NOMO-1 treated with DMSO at 0.1 percent for 48 hours (cell line): ENCODE data around the gene GUCA1C.
A peak's percentile ranks its signal among the peaks of the same experiment; 100 is the strongest.

Experiments used
- DNase-seq: peaks from one replicate; lab custom pipeline; 2025; ENCODE audit not compliant: unreplicated experiment; lab: John Stamatoyannopoulos, UW

Gene GUCA1C, protein sequence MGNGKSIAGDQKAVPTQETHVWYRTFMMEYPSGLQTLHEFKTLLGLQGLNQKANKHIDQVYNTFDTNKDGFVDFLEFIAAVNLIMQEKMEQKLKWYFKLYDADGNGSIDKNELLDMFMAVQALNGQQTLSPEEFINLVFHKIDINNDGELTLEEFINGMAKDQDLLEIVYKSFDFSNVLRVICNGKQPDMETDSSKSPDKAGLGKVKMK

DNA sequence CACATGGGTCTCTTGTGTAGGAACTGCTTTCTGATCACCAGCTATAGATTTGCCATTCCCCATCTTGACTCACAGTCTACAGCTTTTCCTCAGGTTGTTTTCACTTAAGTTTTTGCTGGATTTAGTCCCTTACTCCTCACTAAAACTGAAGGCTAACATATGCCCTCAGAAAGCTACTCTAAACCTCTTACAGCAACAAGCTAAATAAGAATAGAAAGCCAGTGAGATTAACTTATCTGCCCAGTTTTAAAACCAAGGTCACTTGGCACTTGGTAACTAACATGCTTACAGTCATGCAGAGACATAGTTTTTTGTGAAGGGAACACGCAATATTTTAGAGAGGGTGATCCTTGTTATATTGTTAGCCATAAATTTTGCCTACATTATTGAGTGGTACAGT is at the start of gene GUCA1C:
TSS of gene GUCA1C (minus strand) at position 180 of the 400 bp plus-strand sequence. CDS start at position 63, 117 bp downstream.
- DNase-seq, result no peak

DNA sequence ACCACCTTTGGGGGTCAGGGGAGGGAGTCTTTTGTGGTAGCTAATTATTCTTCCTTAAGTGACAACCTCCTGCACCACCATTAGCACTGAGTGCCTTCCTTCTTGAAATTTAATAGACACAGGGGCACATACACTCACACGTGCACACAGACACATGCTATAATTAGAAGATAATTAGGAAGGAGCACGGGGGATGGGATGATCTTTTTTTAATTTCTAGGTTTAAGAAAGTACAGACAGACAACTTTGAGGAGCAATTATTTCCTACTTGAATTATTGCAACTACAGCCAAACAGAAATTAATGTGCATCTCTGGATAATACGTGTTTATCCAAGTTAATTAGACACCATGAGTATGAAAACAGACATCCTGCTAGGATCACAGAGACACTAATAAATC is 44.8 kb upstream of the GUCA1C start:
- no peak for DNase-seq

DNA sequence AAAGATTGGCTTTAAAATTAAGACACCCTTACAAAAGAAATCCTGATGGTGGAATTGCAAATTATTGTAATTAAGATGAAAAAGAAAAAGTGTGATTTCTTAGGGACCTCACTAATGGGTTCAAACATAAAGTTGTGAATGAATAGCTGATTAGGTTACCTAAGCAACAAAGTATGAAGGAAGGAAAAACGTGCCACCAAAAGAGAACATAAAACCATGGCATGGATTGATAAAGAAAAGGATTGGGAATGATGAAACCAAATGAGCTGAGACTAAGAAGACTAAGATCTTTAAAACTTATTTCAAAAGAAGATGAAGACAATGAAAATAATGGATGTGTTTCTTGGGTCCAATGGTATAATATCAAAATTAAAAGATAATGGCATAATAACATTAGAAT is 32.2 kb upstream of the GUCA1C start:
- no peak for DNase-seq

DNA sequence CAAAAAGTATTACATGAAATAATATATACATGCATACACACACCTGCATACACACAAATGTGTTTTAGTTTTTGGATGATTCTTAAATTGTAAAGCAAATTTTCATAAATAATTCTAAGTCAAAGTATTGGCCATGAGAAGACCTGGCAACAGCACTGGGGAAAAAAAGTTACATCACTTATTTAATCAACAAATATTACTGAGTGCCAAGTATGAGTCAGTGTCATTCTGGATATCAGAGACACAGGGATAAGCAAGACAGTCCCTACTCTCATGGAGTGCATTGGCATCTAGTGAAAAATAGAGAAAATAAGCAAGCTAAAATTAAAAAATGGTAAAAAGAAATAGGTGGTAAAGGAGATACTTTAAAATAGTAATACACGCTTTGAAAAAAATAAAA is 29.4 kb upstream of the GUCA1C start:
- no peak for DNase-seq

DNA sequence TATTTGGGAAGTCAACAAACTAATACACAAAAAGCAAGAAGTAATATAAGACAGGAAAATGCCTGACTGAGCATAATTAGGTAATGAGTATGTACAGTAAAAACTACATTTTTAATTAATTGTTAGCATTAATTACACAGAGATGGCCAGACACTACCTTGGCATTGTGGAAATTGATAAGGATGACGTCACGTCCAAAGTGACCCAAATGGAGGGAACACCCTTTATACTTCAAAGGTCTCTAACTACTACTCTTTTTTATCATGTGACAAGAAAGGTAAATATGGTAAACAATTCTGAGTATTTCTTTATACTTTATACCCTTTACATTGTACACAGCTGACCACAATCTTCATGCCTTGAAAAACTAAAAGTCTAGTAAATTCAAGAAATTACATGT is 22.4 kb upstream of the GUCA1C start:
- no peak for DNase-seq

DNA sequence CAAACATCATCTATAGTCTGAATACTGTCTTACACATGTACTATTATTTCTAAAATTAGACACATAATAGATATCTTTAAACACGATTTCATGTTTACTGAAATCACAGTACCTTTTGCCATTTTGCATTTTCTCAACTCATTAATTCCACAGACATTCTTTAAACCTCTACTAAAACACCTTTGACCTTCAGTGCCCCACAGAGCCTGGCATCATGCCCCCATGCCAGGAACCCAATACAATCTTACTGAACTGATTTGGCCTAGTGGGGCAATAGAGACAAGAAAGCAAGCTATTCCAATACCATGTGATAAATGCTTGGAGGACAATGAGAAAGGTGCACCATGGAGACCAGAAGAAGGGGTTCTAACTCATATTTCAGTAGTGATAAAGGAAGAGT is 19.3 kb upstream of the GUCA1C start:
- no peak for DNase-seq

DNA sequence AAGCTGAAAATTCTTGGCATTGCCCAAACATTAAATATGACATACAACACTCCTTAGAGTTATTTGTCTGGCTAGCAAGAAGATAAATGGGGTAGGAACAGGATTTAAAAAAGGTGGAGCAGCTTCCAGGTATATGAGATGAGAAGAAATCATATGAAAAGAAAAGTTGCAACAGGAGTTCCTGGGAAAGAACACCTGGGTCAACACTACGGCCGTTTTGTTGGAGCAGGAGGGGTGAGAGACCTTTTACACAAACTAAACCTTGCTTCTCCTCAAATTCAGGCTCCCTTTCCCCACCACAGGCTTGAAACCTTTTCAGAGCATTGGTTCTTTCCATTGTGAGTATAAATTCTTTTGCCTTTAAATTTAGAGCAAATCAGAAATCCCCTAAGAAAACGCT is 18.8 kb upstream of the GUCA1C start:
- DNase-seq, result no peak

DNA sequence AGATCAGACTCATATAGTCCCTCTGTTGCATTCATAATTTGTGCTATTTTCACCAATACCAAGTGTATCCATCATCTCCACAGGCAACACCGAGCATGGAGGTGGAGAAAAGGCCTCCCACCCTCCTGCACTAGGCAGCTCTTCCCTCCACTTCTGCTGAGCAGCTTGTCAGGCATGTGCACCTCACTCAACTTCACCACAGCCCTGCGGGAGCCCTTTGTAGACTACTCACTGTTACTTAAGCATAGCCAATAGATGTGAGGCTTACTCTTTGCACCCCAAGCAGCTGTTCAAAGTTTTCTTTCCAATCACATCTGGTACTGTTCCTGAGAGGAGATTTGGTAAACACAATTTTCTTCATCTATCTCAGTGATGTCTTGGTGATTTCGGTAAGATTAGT is 16.9 kb upstream of the GUCA1C start:
- DNase-seq, result no peak

DNA sequence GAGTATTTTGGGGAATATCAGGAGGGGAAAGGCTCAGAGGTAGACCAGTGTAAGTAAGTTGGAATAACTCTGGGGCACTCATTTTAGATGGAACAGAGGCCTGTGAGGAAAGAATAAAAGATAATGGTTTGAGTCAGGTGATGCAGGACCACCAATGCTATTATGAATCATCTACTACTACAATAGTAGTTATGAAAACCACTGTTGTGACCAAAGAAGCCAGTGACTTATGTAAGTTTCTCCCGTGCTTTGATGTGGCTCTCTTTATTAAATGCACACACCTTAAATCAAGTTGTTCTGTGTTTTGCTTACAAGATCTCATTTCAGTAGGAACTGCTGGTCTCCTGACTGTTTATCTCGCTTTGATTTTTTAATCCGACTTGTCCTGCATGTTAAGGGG is 13.1 kb upstream of the GUCA1C start:
- DNase-seq, result no peak

DNA sequence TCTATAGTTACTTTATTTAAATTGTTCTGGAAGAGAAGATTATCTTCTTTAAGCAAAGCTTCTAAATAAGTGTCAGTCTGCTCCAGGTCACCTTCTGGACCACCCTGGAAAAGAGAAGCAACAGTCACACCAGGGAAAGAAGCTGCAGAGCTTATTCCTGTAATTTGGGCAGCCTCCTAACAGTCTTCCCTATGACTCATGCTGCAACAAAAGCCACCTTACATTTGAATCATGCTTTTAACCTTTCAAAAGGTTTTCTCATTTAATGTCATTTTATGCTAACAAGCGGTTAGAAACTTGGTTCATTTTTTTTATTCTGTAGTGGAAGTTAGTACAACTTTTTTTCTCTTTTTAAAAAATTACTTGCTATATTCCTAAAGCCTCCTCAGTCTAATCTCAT is 5.3 kb upstream of the GUCA1C start:
- DNase-seq, result no peak

DNA sequence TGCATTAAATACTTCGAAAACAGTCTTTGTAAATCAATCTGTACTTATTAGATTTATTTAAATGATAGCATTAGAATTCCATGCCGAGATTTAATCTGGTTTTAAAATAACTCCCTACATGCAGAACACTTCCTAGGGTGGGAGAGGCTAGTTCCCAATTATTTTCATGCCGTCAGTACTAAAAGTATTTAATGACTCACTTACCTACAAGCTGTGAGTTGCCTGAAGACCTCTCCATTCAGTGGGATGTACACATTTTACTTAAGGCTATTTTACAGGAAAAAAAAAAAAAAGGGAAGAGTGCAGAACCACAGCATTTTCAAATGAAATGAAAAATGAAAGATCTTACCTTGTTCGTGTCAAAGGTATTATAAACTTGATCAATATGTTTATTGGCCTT is 469 bp downstream of the GUCA1C start:
- no peak for DNase-seq

DNA sequence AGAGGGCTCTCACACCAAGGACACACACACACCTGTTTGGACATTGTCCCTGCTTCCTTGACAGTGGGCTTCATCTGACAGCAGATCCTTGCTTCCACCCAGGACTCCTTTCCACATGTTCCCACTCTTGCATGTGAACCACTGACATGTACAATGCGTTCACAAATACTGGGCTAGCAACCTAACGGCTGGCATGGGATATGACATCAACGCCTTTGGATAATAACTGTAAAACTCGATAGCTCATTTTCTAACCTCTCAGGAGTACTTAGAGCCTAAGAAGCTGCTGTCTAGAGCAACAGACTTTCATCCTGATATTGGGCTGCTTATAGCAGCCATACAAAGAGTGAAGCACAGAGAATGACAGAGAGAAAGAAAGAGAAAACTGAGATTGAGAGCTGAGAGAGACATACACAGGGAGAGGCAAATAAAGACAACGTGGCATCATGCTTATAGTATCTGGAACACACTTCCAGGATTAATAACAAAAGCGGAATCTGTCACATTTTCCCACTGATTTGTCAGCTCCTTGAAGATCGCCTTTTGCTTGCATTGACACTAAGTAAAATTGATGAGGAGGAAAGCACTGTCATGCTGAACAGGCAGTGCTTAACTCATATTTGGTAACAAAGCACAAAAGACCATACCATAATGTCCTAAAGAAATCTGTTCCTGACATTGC is 1.7 kb downstream of the GUCA1C start:
- no peak for DNase-seq

DNA sequence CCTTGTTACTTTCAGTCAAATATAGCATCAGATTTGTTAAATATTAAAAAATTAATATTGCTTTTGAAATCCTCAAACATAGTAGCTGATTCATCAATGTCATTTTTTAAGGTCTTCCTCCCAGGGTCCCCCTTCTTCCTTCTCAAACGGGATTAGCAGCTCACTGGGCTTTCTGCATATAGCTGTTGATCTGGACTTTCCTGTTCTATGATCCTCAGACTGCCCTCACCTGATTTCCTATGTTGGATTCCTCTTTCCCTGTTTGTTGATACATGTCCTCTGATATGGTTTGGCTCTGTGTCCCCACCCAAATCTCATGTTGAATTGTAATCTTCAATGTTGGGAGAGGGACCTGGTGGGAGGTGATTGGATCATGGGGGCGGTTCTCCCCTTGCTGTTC is 5.8 kb downstream of the GUCA1C start:
- DNase-seq, result no peak

DNA sequence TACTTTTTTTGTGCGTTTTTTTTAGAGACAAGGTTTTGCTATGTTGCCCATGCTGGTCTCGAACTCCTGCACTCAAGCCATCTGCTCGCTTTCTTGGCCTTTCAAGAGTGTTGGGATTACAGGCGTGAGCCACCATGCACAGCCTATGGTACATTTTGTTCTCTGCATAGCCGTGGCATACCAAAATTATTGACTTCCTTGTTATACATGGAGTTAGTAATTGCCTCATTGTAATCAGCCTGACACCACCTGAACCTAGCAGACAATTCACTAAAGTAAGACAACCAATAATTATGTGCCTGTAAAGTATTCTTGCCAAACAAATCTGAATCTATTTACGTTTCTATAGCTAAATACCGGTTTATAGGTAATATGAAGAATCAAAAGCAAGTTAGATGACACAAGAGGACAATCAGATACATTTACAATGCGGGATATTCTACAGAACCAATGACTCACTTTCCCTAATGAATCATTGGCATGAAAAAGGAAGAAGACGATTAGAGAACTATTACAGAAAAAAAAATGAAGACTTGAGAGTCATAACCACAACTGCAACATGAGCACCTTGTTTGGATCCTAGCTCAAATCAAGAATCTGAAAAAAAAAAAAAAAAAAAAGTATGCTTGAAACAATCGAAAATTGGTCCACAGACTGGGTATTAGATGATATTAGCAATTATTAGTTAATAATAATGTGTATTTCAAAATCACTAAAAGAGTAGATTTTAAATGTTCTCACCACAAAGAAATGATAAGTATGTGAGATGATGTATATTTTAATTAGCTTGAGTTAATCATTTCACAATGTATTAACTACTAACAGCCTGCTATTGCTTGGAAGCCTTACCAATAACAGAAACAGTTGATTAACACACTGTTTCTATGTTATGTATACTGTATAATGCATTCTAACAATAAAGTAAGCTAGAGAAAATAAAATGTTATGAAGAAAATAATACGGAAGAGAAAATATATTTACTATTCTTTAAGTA is 7.1 kb downstream of the GUCA1C start:
- DNase-seq, result peak; percentile 17

DNA sequence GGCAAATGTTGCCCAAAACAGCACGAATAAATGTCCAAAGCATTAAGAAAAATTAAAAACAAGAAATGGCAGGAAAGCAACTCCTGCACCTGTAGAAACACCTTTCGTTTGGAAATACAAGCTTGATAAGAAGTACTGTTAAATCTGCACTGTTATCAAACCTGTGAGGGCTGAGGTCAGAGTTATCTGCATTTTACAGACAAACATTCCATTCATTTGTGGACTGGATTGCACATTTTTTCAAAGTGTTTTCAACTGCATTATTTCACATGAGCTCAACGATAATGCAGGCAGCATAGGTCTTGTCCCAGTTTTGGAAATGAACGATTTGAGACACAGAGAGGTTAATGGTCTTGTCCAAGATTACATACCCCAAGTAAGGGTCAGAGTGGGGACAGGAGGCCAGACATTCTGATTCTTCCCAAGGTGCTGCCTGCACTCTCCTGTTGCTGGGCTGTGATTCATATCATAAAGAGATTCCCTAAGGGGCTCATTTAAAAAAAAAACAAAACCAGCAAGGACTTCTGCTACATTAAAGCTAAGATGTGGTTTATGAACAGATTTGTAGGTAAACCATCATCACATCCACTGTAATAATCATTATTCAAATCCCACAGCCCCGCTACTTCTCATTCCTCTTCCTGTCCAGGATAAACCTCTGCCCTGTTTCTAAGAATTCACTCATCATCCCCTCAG is 13.0 kb downstream of the GUCA1C start:
- no peak for DNase-seq

DNA sequence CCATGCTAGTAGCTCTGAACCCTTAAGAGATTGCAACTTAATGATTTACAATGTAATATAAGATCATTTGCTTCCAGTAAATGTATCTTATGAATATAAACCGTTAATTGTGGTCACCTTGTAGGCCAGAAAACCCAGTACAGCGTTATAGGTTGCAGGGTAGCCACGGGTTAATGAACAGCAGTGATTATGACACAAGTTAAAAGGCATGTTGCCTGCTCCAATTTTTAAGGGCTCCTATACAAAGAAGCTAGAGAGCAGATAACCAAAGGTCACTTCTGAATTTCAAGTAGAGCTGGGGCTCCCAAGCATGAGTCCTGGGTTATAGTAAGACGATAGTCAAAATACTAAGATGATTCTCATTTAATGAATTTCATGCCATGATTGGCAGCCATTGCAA is 13.5 kb downstream of the GUCA1C start:
- no peak for DNase-seq

DNA sequence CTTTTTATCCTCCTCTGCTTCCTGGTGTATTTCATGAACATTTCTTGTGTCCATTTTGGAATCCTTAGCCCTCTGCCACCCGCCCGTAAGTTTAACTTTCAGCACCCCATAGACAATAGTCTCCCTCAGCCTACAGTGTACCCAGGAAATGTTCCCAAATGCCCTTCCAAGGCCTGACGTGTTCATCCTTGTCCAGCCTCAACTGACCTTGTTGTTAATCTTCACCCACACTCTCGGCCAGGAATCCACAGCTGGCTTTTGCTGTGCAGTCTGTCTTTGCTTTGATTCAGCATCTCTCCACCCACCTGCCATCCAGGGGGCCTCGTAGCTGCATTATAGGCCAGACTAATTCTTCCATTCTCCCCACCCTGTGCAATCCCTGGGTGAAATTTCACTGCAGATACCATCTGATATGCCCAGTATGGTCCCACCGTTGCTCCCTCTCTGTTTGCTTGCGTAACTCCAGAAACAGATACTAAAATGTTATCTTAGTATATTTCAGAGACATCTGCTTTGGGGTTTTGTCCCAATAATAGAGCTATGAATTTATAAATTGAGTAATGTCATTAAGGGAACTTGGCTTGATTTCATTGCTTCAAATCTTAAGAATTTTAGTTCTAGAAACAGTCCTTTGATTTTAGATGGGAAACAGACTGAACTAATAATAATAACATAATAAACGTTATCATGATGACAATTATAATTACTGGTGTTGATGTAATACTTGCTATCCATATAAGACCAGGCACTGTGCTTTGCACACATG is 16.6 kb downstream of the GUCA1C start:
- DNase-seq, result no peak

DNA sequence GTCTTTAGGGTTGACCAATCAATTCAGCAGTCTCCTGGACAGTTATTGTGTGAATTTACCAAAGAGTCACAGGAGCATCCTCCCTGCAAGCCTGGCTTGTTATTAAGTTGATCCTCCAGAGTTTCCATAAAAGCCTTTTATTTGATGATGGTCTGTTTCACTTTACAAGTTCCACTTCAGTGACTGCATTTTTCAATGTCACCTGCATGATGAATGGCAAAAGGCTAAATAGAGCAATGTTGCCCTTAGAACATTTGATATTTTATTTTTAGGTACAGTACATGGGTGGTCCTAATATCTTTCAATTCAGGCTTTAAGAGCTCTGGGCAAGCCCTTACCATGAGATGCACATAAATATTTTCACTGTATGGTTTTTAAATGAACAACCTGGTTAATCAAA is 22.6 kb downstream of the GUCA1C start:
- DNase-seq, result no peak

DNA sequence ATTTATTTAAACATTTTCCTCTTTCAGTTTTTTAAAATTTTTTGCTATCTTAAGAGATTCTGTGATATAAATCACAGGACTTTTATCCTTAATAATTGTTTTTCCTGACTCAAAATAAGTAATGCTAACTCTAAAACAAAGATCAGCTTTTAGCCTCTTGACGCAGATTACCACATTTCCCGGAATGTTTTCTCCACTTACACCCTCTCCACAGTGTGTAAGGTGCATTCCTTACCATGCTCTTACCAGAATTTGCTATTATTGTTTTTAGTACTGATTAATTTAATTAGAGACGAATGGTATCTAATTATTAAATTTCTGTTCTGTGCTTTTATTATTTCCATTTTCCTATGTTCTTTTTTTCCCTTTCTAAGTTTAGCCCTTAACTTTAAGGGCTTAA is 34.8 kb downstream of the GUCA1C start:
- DNase-seq, result no peak

DNA sequence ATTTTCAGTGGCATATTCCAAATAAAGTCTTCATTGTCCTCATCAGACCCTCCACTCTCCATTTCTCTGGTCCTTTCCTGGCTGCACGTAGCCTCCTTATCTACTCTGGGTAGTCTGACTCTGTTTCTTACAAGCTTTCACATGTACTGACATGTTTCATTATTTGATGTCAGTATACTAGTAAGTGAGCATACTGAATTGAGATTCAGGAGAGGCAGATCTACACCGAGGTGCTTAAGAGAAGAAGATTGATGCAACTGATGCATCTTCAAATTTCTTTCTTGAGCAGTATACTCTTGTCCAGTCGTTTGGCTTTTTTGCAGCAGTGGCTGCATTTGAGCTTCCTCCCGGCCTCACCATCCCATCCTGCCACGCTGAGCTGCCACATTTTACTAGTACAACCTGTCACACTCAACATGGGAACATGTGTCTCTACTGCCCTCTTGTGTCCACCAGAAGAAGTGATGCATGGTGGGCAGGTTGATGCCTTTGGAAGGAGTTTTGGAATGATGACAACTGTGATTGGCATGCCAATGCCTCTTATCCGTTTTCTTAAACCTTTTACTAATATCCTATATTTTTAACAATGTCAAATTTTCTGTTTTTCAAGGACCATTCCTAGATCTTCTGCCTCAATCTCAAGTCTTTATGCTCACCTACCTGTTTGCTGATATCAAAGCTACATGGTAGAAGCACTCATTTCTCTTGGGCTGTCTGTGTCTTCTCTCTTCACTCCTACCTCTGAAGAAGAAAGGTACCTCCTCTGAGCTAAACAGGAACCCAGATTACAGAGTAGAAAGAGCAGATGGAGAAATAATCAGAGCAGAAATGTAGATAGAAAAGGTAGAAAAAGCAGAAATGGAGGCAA is 38.7 kb downstream of the GUCA1C start:
- DNase-seq, result peak; percentile 38
